OCI-LY1 (cell line): ENCODE results near the gene PACSIN1.

ENCODE experiments used
- H2AFZ ChIP-seq: fragments of 200-600 bp; sonication (generic), shearing (Covaris generic); 2 replicates; pipeline ENCODE4 v1.6.0; 2014; ENCODE audit warnings: antibody characterized with exemption, mild to moderate bottlenecking, low read length
- H3F3A ChIP-seq: fragments of 200-600 bp; sonication (generic), shearing (Covaris generic); 2 replicates; pipeline ENCODE4 v1.6.0; 2014; ENCODE audit warnings: mild to moderate bottlenecking, antibody characterized with exemption, low read length, moderate library complexity; ENCODE audit not compliant: insufficient read depth
- H3K27ac ChIP-seq: fragments of 200-600 bp; sonication (generic); 2 replicates; pipeline ENCODE4 v1.5.1; 2014; ENCODE audit warnings: low read length, mixed run types, mild to moderate bottlenecking, low read depth; ENCODE audit not compliant: poor library complexity, severe bottlenecking
- H3K27me3 ChIP-seq: fragments of 200-600 bp; sonication (generic); 2 replicates; pipeline ENCODE4 v1.6.0; 2014; ENCODE audit warnings: antibody characterized with exemption, mild to moderate bottlenecking, low read length, moderate library complexity; ENCODE audit not compliant: insufficient read depth
- H3K36me3 ChIP-seq: fragments of 200-600 bp; sonication (generic); 2 replicates; pipeline ENCODE4 v1.6.1; 2014; ENCODE audit warnings: mild to moderate bottlenecking, antibody characterized with exemption, low read length, moderate library complexity, mixed read lengths; ENCODE audit not compliant: insufficient read depth
- H3K4me1 ChIP-seq: fragments of 200-600 bp; sonication (generic); 2 replicates; pipeline ENCODE4 v1.5.1; 2014; ENCODE audit warnings: mild to moderate bottlenecking, low read length, moderate library complexity; ENCODE audit not compliant: insufficient read depth, severe bottlenecking
- H3K4me2 ChIP-seq: fragments of 200-600 bp; sonication (generic), shearing (Covaris generic); 2 replicates; pipeline ENCODE4 v1.6.1; 2014; ENCODE audit warnings: low read length
- H3K4me3 ChIP-seq: fragments of 200-600 bp; sonication (generic); 2 replicates; pipeline ENCODE4 v1.5.1; 2014; ENCODE audit warnings: low read length, low read depth, mild to moderate bottlenecking, mixed read lengths; ENCODE audit not compliant: poor library complexity, severe bottlenecking
- H3K79me2 ChIP-seq: fragments of 200-600 bp; shearing (Covaris generic); 2 replicates; pipeline ENCODE4 v1.6.1; 2016; ENCODE audit warnings: mixed run types, low read length, mixed read lengths; ENCODE audit not compliant: insufficient read depth
- H3K9ac ChIP-seq: fragments of 200-600 bp; sonication (generic), shearing (Covaris generic); 2 replicates; pipeline ENCODE4 v1.6.1; 2014; ENCODE audit warnings: mild to moderate bottlenecking, low read length, mixed read lengths
- H3K9me2 ChIP-seq: fragments of 200-600 bp; sonication (generic), shearing (Covaris generic); 2 replicates; pipeline ENCODE4 v1.6.1; 2014; ENCODE audit warnings: low read depth, mild to moderate bottlenecking, low read length, mixed read lengths
- H3K9me3 ChIP-seq: fragments of 200-600 bp; shearing (Covaris generic); 2 replicates; pipeline ENCODE4 v1.6.1; 2014; ENCODE audit warnings: low read length, mixed read lengths
- H4K20me1 ChIP-seq: fragments of 200-600 bp; sonication (generic), shearing (Covaris generic); 2 replicates; pipeline ENCODE4 v1.6.0; 2016; ENCODE audit warnings: mild to moderate bottlenecking, low read length; ENCODE audit not compliant: insufficient read depth
- CTCF ChIP-seq: fragments of 200-600 bp; sonication (generic), shearing (Covaris generic); IDR thresholded peaks from 2 replicates; pipeline ENCODE4 v1.5.1; 2017; ENCODE audit warnings: mild to moderate bottlenecking, antibody characterized with exemption, low read length, moderate library complexity, mixed read lengths
- EZH2 ChIP-seq: fragments of 200-600 bp; sonication (generic), shearing (Covaris generic); IDR thresholded peaks from 2 replicates; pipeline ENCODE4 v1.8.0; 2017; ENCODE audit warnings: borderline replicate concordance, mixed run types, mild to moderate bottlenecking, antibody characterized with exemption, low read length, moderate library complexity, mixed read lengths

Gene PACSIN1

GRCh38 chr6:34534656-34535055 is 68.8 kb downstream of the PACSIN1 start:
- Histone ChIP-seq H3K9me2 (no peaks in the 10 kb centered on the region), H3K27ac (no peak overlapping the region), H3K4me1 (no peaks in the 10 kb centered on the region), H3K9ac (no peak overlapping the region), H3K4me3 (no peak overlapping the region), H2AFZ (no peak overlapping the region), H3K9me3 (no peaks in the 10 kb centered on the region), H4K20me1 (no peaks in the 10 kb centered on the region), H3F3A (no peaks in the 10 kb centered on the region), H3K79me2 (no peaks in the 10 kb centered on the region), H3K4me2 (no peak overlapping the region), H3K36me3 (no peaks in the 10 kb centered on the region), H3K27me3 (peaks cover 17% of the 10 kb centered on the region)
- no peak for TF ChIP-seq EZH2
- TF ChIP-seq CTCF: no peak

- Histone ChIP-seq H3K4me3 (no peak overlapping the region), H2AFZ (no peak overlapping the region), H3K36me3 (no peaks in the 10 kb centered on the region), H3F3A (no peaks in the 10 kb centered on the region), H3K4me1 (no peaks in the 10 kb centered on the region), H3K9me2 (no peaks in the 10 kb centered on the region), H3K9me3 (no peaks in the 10 kb centered on the region), H3K27ac (no peak overlapping the region), H3K27me3 (peaks cover 17% of the 10 kb centered on the region), H3K4me2 (no peak overlapping the region), H3K9ac (no peak overlapping the region), H3K79me2 (no peaks in the 10 kb centered on the region), H4K20me1 (no peaks in the 10 kb centered on the region)
- no peak for TF ChIP-seq CTCF
- TF ChIP-seq EZH2: no peak
Observed at GRCh38 chr6:34535199-34535598, 69.3 kb downstream of the PACSIN1 start.

GRCh38 chr6:34535646-34536045 is 69.8 kb downstream of the PACSIN1 start:
- Histone ChIP-seq H2AFZ (no peak overlapping the region), H3K4me3 (no peak overlapping the region), H3K27ac (no peak overlapping the region), H3K27me3 (peaks cover 17% of the 10 kb centered on the region), H3K79me2 (no peaks in the 10 kb centered on the region), H4K20me1 (no peaks in the 10 kb centered on the region), H3K4me1 (no peaks in the 10 kb centered on the region), H3F3A (no peaks in the 10 kb centered on the region), H3K9ac (no peak overlapping the region), H3K4me2 (no peak overlapping the region), H3K9me2 (no peaks in the 10 kb centered on the region), H3K9me3 (no peaks in the 10 kb centered on the region), H3K36me3 (no peaks in the 10 kb centered on the region)
- no peak for TF ChIP-seq CTCF
- no peak for TF ChIP-seq EZH2
